ENCODE measurements around the gene FGFBP2. TPM values are rescaled to one million over a fixed set of nuclear protein-coding genes. Genes with fewer than 3 reads are reported as not detected.
A peak's percentile ranks its signal among the peaks of the same experiment; 100 is the strongest.

The FGFBP2 gene
- total and polyA plus RNA-seq, 2 experiments from 2014 or later = not detected

GRCh38 chr4:15996773-15997172, 33.8 kb upstream of the FGFBP2 start:
- Histone ChIP-seq H3K4me2 (ENCODE audit: unreplicated experiment) (no peak overlapping the region), H3K36me3 (ENCODE audit: low read depth) (no peaks in the 10 kb centered on the region), H3F3A (ENCODE audit: insufficient read depth) (no peaks in the 10 kb centered on the region), H3K4me3 (no peak overlapping the region), H3K9me3 (ENCODE audit: low read depth) (no peaks in the 10 kb centered on the region), H3K27me3 (replicated peaks; ENCODE audit: insufficient read depth) (peaks cover 20% of the 10 kb centered on the region; the same call in 1 of the 2 replicates), H3K9ac (no peak overlapping the region), H4K20me1 (ENCODE audit: insufficient read depth) (no peaks in the 10 kb centered on the region), H2AFZ (no peak overlapping the region), H3K9me2 (ENCODE audit: insufficient read depth) (no peaks in the 10 kb centered on the region), H3K4me1 (ENCODE audit: insufficient read depth) (no peaks in the 10 kb centered on the region), H3K79me2 (ENCODE audit: insufficient read depth) (no peaks in the 10 kb centered on the region), H3K27ac (no peak overlapping the region)
- peak; percentile 42 for DNase-seq
- in situ Hi-C loops (cut with MboI) = no loop called here
- TF ChIP-seq EZH2phosphoT487 (IDR thresholded peaks at IDR 0.05; ENCODE audit: insufficient read depth, low read depth) = no peak
- TF ChIP-seq EZH2 (IDR thresholded peaks at IDR 0.05; ENCODE audit: insufficient read depth, poor library complexity, severe bottlenecking) = no peak
- WGBS, 2 experiments (ENCODE audit: low coverage in 1 of 2, low lambda C conversion rate in 2 of 2, missing lambda C conversion rate in 2 of 2) = 17 to 19% methylated on average over 4 of the region's 4 CpGs

DNA sequence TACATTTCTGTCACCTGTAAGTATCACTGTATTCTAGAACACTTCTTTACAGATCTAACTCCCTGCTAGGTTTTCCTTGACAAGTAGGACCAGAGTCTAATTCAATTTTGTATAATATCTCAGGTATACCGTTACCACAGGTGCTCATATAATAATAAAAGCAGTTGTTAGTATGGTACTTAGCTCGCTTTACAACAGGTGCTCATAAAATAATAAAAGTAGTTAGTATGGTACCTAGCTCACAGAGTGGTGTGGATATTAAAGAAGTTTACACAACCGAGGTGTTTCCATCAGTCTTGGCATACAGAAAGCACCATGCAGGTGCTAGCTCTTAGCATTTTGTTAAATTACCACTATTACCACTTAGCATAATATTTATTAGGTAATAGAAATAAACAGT, 32.9 kb upstream of the FGFBP2 start:
- Histone ChIP-seq H3F3A (ENCODE audit: insufficient read depth) (no peaks in the 10 kb centered on the region), H2AFZ (no peak overlapping the region), H3K4me2 (ENCODE audit: unreplicated experiment) (no peak overlapping the region), H4K20me1 (ENCODE audit: insufficient read depth) (no peaks in the 10 kb centered on the region), H3K4me1 (ENCODE audit: insufficient read depth) (no peaks in the 10 kb centered on the region), H3K9ac (no peak overlapping the region), H3K36me3 (ENCODE audit: low read depth) (no peaks in the 10 kb centered on the region), H3K9me3 (ENCODE audit: low read depth) (no peaks in the 10 kb centered on the region), H3K79me2 (ENCODE audit: insufficient read depth) (no peaks in the 10 kb centered on the region), H3K27ac (no peak overlapping the region), H3K9me2 (ENCODE audit: insufficient read depth) (no peaks in the 10 kb centered on the region), H3K27me3 (replicated peaks; ENCODE audit: insufficient read depth) (peaks cover 26% of the 10 kb centered on the region), H3K4me3 (no peak overlapping the region)
- TF ChIP-seq EZH2 (IDR thresholded peaks at IDR 0.05; ENCODE audit: insufficient read depth, poor library complexity, severe bottlenecking) (no peak), EZH2phosphoT487 (IDR thresholded peaks at IDR 0.05; ENCODE audit: insufficient read depth, low read depth) (no peak)
- no peak for DNase-seq
- in situ Hi-C loops (cut with MboI) = no loop called here
- WGBS, 2 experiments (ENCODE audit: low coverage in 1 of 2, low lambda C conversion rate in 2 of 2, missing lambda C conversion rate in 2 of 2) = 71 to 74% methylated on average over 3 of the region's 3 CpGs

DNA sequence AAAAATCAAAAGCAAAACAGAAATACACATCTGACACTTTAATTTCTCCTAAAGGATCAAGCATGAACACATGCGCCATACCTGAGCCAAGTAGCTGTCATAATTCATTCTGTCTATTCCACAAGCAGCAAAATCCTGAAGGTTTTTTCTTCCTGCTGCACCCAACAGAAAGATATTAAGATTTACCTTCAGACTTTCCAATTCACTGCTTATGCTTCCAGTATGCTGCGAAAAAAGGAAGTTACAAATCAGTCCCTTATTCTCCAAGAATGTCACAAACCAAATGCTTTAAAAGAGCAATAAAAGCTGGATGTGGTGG, 29.2 kb upstream of the FGFBP2 start:
- H3K9ac ChIP-seq = no peak overlapping the region
- H3K79me2 ChIP-seq (ENCODE audit: insufficient read depth) = no peaks in the 10 kb centered on the region
- H2AFZ ChIP-seq = no peak overlapping the region
- H4K20me1 ChIP-seq (ENCODE audit: insufficient read depth) = no peaks in the 10 kb centered on the region
- no peaks in the 10 kb centered on the region for H3K9me3 ChIP-seq (ENCODE audit: low read depth)
- DNase-seq = no peak
- no peak overlapping the region for H3K4me3 ChIP-seq
- TF ChIP-seq EZH2 (IDR thresholded peaks at IDR 0.05; ENCODE audit: insufficient read depth, poor library complexity, severe bottlenecking) = no peak
- H3K9me2 ChIP-seq (ENCODE audit: insufficient read depth) = no peaks in the 10 kb centered on the region
- no peak overlapping the region for H3K4me2 ChIP-seq (ENCODE audit: unreplicated experiment)
- no peaks in the 10 kb centered on the region for H3K4me1 ChIP-seq (ENCODE audit: insufficient read depth)
- no peaks in the 10 kb centered on the region for H3K36me3 ChIP-seq (ENCODE audit: low read depth)
- 63 to 66% methylated on average over 2 of the region's 2 CpGs for WGBS, 2 experiments (ENCODE audit: low coverage in 1 of 2, low lambda C conversion rate in 2 of 2, missing lambda C conversion rate in 2 of 2)
- no peaks in the 10 kb centered on the region for H3F3A ChIP-seq (ENCODE audit: insufficient read depth)
- peaks cover 44% of the 10 kb centered on the region for H3K27me3 ChIP-seq (replicated peaks; ENCODE audit: insufficient read depth)
- in situ Hi-C loops (cut with MboI) = no loop called here
- H3K27ac ChIP-seq = no peak overlapping the region

GRCh38 chr4:15990570-15991285, 27.8 kb upstream of the FGFBP2 start:
- no peak overlapping the region for H3K4me3 ChIP-seq
- peaks cover 44% of the 10 kb centered on the region for H3K27me3 ChIP-seq (replicated peaks; ENCODE audit: insufficient read depth)
- H3K27ac ChIP-seq = no peak overlapping the region
- H3K79me2 ChIP-seq (ENCODE audit: insufficient read depth) = no peaks in the 10 kb centered on the region
- H4K20me1 ChIP-seq (ENCODE audit: insufficient read depth) = no peaks in the 10 kb centered on the region
- H3F3A ChIP-seq (ENCODE audit: insufficient read depth) = no peaks in the 10 kb centered on the region
- no peak overlapping the region for H3K4me2 ChIP-seq (ENCODE audit: unreplicated experiment)
- no peaks in the 10 kb centered on the region for H3K9me3 ChIP-seq (ENCODE audit: low read depth)
- in situ Hi-C loops (cut with MboI) = no loop called here
- no peak overlapping the region for H3K9ac ChIP-seq
- H3K9me2 ChIP-seq (ENCODE audit: insufficient read depth) = no peaks in the 10 kb centered on the region
- TF ChIP-seq EZH2 (IDR thresholded peaks at IDR 0.05; ENCODE audit: insufficient read depth, poor library complexity, severe bottlenecking) (no peak), EZH2phosphoT487 (IDR thresholded peaks at IDR 0.05; ENCODE audit: insufficient read depth, low read depth) (no peak)
- H3K36me3 ChIP-seq (ENCODE audit: low read depth) = no peaks in the 10 kb centered on the region
- H2AFZ ChIP-seq = no peak overlapping the region
- DNase-seq = peak; percentile 8
- H3K4me1 ChIP-seq (ENCODE audit: insufficient read depth) = no peaks in the 10 kb centered on the region
- WGBS, 2 experiments (ENCODE audit: low coverage in 1 of 2, low lambda C conversion rate in 2 of 2, missing lambda C conversion rate in 2 of 2) = 64 to 71% methylated on average over 12 of the region's 12 CpGs

- H2AFZ ChIP-seq = no peak overlapping the region
- peak; percentile 50 for DNase-seq
- H3K4me3 ChIP-seq = no peak overlapping the region
- no peaks in the 10 kb centered on the region for H3F3A ChIP-seq (ENCODE audit: insufficient read depth)
- no peak overlapping the region for H3K4me2 ChIP-seq (ENCODE audit: unreplicated experiment)
- no peaks in the 10 kb centered on the region for H4K20me1 ChIP-seq (ENCODE audit: insufficient read depth)
- no peak for TF ChIP-seq EZH2phosphoT487 (IDR thresholded peaks at IDR 0.05; ENCODE audit: insufficient read depth, low read depth)
- TF ChIP-seq EZH2 (IDR thresholded peaks at IDR 0.05; ENCODE audit: insufficient read depth, poor library complexity, severe bottlenecking) = no peak
- in situ Hi-C loops (cut with MboI) = no loop called here
- H3K9ac ChIP-seq = no peak overlapping the region
- no peak overlapping the region for H3K27ac ChIP-seq
- no peaks in the 10 kb centered on the region for H3K79me2 ChIP-seq (ENCODE audit: insufficient read depth)
- 21 to 27% methylated on average over 6 of the region's 6 CpGs for WGBS, 2 experiments (ENCODE audit: low coverage in 1 of 2, low lambda C conversion rate in 2 of 2, missing lambda C conversion rate in 2 of 2)
- H3K4me1 ChIP-seq (ENCODE audit: insufficient read depth) = no peaks in the 10 kb centered on the region
- peaks cover 43% of the 10 kb centered on the region for H3K27me3 ChIP-seq (replicated peaks; ENCODE audit: insufficient read depth)
- H3K9me2 ChIP-seq (ENCODE audit: insufficient read depth) = no peaks in the 10 kb centered on the region
- H3K9me3 ChIP-seq (ENCODE audit: low read depth) = no peaks in the 10 kb centered on the region
- no peaks in the 10 kb centered on the region for H3K36me3 ChIP-seq (ENCODE audit: low read depth)
These were observed 26.4 kb upstream of the FGFBP2 start for GRCh38 chr4:15989424-15989823.

Data from GM23248 (cell line).